ENCODE measurements around the gene MMD2.

MMD2 gene

DNA sequence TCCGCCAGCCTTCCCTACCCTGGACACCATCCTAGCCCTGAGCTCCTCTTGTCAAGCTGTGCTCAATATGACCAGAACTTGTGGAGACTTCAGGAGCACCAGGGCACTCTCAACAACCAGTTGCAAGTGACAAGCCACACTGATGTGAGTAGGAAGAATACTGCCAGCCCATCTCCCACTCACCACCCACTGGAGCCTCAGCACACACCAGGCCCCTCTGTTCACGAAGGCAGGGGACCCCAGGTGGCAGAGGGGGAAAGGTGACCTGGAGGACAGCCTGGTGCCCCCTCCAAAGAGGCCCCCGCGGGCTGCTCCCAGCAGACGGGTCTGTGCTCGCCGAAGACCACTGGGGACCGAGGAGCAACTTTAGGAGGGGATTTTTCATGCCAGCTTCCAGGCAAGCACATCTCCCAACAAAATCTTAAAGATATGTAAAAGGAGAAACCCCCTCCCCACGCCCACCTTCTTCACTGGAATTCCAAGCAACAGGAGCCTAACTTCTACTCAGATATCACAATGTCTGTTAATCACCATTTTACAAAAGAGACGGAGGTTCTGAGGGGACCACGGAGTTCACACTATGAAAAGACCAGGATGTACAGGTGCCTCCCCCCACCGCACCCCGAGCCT, 1.0 kb downstream of the MMD2 start:
- peak; percentile 33 for DNase-seq

DNA sequence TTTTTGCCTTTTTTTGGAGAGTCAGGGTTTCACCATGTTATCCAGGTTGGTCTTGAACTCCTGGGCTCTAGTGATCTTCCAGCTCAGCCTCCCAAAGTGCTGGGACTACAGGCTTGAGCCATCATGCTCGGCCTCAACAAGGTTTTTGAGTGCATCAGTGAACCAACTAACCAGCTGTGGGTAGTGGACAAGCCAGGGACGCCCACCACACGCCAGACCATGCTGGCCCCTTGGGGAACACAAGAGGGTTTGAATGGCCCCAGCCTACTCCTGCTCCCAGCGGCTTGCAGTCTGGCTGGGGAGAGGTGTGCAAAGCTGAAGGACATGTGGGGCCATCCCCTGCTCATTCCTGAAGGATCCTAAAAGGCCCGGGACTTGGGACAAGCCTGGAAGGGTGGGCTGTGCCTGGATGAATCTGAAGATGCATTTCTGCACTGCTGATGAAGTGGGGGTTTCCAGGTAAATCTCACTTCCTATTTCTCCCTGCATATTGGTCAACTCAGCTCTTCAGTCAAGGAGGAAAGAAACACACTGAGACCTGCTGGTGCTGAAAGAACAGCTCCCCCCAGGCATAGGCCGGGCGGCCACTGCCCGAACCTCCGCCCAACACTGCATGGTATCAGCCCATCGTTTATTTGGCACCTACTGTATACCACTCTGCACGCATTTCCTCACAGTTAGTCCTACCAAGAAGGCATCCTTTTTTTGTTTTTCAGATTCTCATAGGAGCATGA, 6.9 kb downstream of the MMD2 start:
- no peak for DNase-seq

DNA sequence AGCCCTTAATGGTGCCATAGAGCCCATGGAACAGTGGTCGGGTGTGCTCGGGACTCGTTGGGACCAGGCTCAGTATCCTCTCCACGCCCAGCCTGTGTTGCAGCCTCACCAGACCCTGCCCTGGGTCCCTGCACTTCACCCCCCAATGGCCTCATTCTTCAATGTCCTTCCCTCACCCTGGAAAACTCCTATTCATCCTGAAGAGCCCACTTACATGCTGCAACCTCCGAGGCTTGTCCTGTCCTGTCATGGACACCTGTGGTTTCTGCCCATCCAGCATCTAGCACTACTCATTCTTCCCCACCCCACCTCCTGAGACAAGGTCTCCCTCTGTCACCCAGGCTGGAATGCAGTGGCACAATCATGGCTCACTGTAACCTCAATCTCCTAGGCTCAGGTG, 7.7 kb downstream of the MMD2 start:
- no peak for DNase-seq

DNA sequence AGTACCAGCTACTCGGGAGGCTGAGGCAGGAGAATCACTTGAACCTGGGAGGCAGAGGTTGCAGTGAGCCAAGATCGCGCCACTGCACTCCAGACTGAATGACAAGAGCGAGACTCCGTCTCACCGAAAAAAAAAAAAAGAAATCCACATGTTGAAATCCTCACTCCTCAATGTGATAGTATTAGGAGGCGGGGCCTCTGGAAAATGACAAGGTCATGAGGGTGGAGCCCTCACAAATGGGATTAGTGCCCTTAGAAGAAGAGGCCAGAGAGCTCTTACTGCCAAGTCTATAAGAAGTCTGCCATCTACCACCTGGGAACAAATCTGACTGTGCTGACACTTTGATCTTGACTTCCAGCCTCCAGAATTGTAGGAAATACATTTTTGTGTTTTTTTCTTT, 10.6 kb downstream of the MMD2 start:
- DNase-seq, result no peak

DNA sequence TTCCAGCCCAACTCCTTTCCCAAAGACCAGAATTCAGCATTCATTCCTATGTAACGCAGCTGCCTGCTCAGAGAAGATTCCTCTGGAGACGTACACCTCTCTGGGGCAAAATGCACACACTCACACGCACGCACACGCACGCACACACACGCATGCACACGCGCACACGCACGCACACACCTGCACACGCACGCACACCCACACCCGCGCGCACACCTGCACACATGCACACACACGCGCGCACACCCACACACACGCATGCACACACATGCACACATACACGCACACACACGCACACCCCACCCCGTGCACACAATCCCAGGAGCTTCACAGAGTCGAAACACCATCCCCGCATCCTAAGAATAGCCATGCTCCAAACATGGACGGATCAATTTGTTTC, 13.0 kb downstream of the MMD2 start:
- no peak for DNase-seq

DNA sequence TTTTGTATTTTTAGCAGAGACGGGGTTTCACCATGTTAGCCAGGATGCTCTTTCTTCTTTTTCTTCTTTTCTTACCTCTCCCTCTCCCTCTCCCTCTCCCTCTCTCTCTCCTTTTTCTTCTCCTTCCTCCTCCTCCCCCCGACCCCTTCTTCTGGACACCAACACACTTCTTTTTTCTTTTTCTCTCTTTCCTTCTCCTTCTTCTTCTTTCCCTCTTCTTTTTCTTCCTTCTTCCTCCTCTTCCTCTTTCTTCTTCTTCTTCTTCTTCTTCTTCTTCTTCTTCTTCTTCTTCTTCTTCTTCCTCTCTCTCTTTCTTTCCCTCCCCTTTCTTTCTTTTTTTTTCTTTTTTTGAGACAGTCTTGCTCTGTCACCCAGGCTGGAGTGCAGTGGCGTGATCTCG, 14.0 kb downstream of the MMD2 start:
- no peak for DNase-seq

DNA sequence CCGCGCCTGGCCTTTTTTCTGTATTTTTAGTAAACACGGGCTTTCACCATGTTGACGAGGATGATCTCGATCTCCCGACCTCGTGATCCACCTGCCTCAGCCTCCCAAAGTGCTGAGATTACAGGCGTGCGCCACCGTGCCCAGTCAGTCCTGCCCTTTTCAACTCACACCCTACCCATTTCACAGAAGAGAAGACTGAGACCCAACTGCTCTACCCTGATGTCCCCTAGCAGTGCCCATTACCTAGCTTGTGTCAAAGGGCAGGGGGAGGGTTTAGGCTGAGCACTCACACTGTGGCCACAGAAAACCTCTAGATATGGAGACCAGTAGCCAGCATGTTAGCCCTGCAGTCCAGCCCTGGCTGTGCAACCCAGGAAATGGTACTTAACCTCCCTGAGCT, 15.7 kb downstream of the MMD2 start:
- no peak for DNase-seq

DNA sequence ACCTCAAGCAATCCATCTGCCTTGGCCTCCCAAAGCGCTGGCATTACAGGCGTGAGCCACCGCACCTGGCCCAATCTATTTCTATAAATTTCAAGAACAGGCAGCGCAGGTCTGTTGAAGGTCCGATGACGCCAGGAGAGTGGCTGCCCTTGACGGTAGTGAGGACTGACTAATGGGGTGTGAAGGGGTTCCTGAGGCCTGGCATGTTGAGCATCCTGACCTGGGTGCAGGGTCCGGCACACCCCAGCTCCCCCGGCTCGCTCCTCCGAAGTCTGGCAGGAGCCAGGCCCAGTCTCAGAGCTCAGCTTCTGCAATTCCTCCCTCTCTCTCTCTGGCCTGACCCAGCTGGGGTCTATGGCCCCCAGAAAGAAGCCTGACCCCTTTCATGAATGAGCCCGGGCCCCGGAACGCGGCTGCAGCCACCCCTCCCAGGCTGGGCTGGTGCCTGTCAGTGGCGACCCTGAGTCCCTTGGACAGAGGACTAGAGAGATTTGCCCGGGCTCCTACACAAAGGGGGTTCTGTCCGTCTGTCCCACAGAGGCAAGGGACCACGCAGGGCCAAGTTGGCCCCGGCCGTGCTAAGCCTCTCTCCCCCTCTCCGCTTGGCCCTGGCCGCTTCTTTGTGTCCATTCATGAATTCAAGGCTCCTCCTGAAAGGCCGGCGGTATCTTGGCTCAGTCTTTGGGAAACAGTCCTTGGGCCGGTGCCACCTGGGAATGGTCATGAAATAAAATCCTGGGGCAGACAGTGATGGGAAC, 18.8 kb downstream of the MMD2 start:
- DNase-seq, result no peak

DNA sequence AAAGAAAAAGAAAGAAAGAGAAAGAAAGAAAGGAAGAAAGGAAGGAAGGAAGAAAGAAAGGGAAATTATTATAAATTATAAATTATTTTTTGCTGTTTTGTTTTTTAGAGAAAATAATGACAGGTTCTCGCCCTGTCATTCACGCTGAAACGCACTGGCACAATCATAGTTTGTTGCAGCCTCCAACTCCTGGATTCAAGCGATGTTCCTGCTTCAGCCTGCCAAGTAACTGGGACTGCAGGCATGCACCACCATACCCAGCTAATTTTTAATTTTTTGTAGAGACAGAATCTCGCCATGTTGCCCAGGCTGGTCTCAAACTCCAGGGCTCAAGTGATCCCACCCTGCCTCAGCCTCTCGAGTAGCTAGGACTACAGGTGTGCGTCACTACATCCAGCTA, 21.6 kb downstream of the MMD2 start:
- DNase-seq, result no peak

DNA sequence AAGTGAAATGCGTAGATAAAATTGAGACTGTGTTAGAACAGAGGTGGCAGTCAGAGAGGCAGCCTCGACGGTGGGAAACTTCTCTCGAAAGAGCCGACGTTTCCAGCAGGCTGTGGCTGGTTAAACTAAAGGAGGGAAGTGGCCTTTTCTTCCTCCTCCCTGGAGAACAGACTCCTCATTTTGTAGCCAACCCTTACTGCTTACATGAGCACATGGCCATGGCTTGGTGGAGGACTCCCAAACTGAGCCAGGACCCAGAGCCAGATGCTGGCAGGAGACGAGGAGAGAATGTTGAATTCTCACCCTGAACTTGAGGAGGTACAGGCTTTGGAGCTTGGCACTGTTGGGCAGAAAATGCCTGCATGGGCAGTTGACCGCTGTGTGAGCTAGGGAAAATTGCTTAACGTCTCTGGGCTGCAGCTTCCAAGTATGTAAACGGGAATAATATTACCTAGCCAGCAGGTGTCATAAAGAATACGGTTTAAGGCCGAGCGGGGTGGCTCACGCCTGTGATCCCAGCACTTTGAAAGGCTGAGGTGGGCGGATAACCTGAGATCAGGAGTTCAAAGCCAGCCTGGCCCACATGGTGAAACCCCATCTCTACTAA, 24.5 kb downstream of the MMD2 start:
- no peak for DNase-seq

DNA sequence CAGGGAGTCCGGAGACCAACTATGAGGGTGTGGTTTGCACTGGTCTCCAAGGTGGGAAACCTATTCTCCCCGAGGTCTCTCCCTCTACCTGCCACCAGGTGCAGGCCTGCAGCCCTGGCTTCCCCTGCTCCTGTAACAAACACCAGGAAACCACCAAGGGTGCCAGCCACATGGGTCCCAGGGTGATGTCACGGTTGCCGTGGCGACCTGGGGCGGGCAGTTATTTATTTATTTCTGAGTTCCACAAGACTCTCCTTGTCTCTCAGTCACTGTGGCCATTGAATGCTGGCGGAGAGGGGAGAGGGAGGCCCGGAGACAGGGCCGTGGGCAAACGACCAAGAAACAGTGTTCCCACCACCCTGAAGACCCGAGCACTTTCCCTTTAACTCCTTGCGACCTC, 27.0 kb downstream of the MMD2 start:
- DNase-seq, result peak; percentile 98

DNA sequence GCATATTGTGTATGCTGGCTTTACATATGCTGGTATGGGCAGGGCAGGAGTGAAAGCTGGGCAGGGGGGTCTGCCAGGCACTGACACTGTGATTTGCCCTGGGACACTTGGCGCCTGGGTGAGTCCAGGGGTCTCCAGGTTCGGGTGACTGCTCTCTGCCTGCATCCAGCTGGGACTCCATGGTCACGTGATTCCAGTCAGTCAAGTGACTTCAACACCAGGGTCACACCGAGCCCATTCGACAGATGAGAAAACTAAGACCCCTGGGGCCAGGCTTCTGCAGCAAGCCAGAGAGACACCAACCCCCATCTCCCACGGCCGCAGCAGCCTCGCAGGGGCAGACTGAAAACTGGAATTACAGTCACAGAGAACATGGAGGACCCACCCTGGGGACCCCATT, 30.0 kb downstream of the MMD2 start:
- DNase-seq, result no peak

DNA sequence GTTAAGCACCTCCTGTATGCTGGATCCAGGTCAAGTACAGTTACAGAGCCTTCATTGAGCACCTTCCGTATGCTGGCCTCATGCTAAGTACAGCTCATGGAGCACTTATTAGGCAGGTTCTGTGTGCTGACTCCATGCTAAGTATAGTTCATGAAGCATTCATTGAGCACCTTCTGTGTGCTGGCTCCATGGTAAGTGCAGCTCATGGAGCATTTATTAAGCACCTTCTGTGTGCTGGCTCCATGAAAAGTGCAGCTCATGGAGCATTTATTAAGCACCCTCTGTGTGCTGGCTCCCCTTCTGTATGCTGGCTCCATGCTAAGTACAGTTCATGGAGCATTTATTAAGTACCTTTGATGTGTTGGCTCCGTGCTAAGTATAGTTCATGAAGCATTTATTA, 30.5 kb downstream of the MMD2 start:
- no peak for DNase-seq

DNA sequence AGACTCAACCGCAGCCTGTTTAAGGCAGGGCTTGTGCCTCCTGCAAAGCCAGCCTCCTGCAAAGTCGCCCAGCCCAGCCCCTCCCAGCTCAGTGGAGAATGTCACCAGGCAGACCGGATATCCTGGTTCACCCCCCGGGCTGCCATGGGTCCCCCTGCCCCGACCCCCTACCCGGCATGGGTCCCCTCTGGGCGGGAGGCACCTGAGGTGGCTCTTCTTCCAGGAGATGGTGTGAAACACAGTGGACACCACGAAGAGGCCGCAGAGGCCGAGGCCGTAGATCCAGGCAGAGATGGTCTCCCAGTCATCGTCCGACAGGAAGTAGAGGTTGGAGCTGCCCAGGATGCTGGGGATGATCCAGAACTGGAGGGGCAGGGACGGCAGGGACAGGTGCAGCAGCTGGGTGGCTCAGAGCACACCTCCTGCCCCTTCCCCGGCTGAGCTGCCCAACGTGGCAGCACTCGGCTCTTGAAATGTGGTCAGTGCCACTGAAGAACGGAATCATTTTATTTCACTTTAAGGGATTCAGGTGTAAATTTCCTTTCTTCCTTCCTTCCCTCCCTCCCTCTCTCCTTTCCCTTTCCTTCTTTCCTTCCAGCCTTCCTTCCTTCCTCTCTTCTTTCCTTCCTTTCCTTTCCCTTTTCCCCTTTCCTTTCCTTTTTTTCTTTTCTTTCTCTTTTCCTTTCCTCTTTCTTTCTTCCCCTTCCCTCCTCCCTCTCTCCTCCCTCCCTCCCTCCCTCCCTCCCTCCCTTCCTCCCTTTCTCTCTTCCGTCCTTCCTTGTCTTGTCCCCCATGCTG, 38.8 kb downstream of the MMD2 start:
- peak; percentile 71 for DNase-seq

DNA sequence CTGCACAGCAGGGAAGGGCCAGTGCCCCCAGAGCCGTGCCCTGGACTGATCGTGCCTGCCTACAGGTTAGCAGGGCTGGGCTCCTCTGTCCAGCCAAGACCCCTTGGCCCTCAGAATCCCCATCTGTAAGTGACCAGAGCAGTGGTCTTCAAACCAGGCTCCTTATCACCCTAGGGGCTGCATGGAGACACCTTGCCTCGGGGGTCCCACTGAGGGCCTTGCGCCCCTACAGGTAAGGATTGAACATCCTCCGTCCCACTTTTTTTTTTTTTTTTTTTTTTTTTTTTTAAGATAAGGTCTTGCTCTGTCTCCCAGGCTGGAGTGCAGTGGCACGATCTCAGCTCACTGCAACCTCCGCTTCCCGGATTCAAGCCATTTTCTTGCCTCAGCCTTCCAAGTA, 42.9 kb downstream of the MMD2 start:
- DNase-seq, result no peak

DNA sequence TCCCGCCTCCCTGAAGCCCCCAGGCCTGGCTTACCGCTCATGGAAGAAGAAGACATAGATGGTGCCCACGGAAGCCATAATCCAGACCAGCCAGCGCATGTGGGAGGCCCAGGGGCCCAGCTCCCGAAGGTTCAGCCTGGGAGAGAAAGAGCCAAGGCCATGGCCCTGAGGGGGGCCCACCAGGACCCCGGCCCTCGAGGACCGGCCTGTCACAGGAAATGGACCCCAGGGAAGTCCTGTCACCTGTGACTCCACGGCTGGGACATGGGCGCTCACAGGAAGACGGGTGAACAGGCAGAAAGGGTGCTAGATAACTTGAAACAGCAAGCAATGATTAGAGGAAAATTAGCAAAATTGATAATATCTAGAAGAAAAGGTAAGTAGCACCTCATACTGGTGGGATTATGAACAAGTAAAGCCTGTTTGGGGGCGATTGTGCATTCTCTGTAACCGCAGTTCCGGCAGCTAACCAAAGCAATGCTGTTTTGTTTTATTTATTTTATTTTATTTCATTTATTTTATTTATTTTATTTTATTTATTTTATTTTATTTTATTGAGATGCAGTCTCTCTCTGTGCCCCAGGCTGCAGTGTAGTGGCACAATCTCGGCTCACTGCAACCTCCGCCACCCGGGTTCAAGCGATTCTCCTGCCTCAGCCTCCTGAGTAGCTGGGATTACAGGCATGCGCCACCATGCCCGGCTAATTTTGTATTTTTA, 47.7 kb downstream of the MMD2 start:
- no peak for DNase-seq

DNA sequence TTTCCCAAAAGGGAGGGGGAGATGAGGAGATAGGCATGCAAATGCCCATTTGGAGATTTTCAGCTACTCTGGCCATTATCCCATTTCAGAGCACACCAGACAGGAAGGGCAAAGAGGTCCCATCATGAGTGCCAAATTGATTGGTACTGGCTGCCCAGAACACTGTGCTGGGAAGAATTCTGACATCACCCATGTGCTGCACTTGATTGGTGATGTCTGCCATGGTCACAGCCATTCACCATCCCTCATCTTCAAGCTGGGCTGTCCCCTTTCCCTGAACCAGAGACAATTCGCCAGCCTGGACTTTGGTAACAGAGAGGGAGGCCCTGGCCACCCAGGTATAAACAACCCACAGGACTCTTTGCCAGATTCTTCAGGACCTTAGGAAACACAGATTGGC, 52.3 kb downstream of the MMD2 start:
- peak; percentile 34 for DNase-seq

DNA sequence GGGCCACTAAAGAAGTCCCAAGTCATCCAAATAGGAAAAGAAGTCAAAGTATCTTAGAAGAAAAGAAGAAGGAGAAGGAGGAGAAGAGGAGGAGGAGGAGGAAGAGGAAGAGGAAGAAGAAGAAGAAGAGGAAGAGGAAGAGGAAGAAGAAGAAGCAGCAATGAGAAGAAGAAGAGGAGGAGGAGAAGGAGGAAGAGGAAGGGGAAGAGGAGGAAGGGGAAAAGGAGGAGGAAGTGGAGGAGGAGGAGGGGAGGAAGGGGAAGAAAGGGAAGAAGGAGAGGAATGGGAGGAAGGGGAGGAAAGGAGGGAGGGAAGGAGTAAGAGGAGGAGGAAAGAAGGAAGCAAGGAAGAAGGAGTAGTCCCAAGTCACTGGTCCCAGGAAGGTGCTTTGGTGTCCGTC, 53.8 kb downstream of the MMD2 start:
- no peak for DNase-seq

DNA sequence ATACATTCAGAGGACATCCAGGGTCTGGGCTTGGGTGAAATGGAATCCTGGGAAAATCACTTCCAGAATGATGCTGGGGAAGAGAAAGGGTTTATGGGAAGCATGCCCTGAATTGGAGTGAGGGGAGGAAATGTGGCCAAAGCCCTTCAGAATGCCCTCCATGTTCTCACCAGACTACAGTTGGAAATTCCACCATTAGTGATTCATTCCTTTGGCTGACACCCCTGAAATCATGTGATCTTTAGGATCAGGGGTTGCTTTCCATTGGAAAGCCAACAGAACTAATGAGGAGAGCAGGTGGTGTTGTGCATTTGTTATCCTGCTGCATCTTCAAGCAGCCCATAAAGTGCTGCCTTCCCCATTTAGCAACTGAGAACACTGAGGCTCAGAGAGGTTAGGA, 54.6 kb downstream of the MMD2 start:
- no peak for DNase-seq

DNA sequence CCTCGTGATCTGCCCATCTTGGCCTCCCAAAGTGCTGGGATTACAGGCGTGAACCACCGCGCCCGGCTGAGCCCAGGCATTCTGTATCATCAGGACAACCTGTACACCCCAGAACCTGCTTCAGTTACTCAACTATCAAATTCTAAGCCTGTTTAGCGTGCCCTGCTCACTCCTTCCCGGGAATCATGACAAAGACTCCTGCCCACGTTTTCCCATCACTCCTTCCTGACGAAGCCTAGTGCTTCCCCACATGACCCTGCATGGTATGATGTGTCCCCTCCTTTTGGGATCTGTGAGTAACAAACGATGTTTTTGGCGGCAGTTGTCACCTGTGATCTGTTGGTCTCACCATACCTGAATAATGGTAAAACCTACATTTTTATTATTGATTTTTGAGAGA, 63.2 kb downstream of the MMD2 start:
- no peak for DNase-seq

DNA sequence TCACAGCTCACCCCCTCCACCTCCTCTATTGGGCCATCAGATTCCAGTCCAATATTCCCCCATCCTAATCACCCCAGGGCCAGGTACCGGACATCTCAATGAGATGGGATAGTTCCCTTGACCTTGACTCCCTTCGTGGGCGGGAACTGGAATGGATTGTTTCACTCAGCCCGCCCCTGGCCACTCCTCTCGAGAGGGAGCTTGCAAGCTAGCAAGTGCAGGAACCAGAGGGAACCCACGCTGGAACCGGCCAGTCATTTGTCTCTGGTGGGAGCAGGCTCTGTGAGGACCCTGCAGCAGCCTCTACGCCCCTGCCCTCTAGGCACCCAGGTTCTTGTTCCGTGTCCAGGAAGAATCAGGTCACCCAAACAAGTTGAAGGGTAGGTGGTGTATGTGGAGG, 64.5 kb downstream of the MMD2 start:
- DNase-seq, result no peak

DNA sequence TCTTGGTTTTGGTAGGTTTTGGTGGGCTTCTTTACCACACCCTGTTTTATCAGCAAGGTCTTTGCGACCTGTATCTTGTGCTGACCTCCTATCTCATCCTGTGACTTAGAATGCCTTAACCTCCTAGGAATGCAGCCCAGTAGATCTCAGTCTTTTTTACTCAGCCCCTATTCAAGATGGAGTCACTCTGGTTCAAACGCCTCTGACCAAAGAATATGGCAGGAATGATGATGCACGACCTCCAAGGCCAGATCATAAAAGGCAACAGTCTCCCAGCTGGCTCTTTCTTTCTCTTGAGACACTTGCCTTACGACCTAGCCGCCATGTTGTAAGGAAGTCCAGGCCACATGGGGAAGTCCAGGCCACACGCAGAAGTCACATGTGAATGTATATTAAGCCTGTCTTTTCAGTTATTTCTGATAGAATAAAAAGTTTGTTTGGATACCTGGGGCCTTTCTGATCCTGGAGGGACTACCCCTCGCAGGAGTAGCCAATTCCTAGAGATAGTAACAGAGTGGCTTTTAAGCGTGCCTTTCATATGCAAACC, 65.0 kb downstream of the MMD2 start:
- no peak for DNase-seq
